Stimulated activated CD4-positive, alpha-beta T cell treated with anti-CD3 and anti-CD28 coated beads, Interleukin-2, amount 100 ng/mL, for 4 hours (primary cell): ENCODE results near the gene FFAR1.

Experiments used
- DNase-seq: peaks from one replicate; pipeline ENCODE4 v3.0.0-alpha.2; 2020; ENCODE audit warnings: low read depth

The FFAR1 gene, protein sequence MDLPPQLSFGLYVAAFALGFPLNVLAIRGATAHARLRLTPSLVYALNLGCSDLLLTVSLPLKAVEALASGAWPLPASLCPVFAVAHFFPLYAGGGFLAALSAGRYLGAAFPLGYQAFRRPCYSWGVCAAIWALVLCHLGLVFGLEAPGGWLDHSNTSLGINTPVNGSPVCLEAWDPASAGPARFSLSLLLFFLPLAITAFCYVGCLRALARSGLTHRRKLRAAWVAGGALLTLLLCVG (N-terminal part only)

DNA sequence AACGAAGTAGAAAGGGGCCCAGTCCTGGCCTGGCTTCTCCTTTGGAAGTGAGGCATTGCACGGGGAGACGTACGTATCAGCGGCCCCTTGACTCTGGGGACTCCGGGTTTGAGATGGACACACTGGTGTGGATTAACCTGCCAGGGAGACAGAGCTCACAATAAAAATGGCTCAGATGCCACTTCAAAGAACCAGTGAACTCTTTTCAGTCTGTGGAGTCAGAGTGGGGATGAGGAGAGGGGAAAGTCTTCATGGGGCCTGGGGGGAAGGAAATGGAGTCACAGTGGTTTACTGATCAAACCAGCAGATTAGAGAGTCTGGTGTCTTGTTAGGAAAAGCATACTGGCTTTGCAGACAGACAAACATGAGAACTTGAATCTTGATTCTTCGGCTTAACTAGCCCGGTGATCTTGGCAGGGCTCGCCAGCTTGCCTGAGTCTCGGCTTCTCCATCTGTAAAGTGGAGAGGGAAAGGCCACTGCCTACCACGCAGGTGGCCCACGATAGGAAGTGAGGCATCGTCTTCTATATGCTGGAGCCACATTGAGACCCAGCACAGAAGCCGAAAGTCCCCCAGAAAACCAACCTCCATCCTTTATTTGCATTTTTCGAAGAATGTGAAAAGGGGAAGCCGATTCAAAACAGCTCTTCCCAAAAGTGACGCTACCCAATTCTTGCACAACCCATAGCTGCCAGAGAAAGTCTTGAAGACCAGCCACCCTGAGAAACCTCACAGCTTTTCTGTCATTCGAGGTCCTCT lies at the start of gene FFAR1:
TSS of gene FFAR1 (plus strand) at position 732 of the 759 bp plus-strand sequence. CDS start 3,650 bp downstream, outside the sequence.
- no peak for DNase-seq

DNA sequence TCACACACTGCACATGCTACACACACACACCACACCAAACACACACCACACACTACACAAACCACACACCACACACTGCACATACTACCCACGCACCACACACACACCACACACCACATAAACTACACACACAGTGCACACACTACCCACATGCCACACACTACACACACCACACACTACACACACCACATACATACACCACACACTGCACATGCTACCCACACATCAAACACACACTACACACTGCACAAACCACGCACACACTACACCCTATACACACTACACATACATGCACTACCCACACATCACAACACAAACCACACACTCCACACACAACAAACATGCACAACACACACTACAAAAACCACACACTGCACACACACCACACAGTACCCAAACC lies 49.8 kb upstream of the FFAR1 start:
- DNase-seq, result no peak

DNA sequence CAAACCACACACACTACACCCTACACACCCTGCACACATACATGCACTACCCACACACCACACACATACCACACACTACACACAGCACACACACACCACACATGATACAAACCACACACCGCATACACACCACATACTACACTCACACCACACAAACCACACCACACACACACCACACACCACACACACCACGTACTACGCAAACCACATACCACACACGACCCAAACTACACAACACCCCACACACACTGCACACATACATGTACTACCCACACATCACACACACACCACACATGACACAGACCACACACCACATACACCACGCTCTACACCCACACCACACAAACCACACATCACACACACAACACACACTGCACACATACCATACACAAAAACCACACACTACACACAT lies 49.1 kb upstream of the FFAR1 start:
- DNase-seq, result no peak

DNA sequence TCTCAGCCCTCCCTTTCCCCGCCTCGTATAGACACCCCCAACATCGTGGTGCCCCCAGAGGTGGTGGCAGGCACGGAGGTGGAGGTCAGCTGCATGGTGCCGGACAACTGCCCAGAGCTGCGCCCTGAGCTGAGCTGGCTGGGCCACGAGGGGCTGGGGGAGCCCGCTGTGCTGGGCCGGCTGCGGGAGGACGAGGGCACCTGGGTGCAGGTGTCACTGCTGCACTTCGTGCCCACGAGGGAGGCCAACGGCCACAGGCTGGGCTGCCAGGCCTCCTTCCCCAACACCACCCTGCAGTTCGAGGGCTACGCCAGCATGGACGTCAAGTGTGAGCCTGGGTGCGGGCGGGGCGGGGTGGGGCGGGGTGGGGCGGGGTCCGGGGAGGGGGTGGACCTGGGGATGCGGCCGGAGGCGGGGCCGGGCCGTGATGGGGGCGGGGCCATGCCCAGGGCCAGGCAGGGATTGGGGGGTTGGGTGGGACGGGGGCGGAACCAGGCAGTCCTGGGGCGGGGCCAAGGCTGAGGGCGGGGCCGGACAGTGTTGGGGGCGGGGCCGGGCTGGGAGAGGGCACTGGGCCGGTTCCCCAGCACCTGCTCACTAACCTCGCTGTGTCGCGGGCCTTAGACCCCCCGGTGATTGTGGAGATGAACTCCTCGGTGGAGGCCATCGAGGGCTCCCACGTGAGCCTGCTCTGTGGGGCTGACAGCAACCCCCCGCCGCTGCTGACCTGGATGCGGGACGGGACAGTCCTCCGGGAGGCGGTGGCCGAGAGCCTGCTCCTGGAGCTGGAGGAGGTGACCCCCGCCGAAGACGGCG lies 48.0 kb upstream of the FFAR1 start:
- DNase-seq, result no peak

- no peak for DNase-seq
Observed at GRCh38 chr19:35300339-35300649, 47.4 kb upstream of the FFAR1 start.

- no peak for DNase-seq
Observed at GRCh38 chr19:35301961-35302360, 45.7 kb upstream of the FFAR1 start.

DNA sequence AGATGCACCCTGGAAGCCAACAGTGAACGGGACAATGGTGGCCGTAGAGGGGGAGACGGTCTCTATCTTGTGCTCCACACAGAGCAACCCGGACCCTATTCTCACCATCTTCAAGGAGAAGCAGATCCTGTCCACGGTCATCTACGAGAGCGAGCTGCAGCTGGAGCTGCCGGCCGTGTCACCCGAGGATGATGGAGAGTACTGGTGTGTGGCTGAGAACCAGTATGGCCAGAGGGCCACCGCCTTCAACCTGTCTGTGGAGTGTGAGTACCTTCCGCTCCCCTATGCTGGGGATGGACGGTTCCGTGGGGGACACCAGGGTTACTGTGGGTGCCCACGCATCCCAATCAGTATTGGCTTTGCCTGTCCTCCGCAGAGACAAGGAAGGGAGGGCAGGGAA lies 45.3 kb upstream of the FFAR1 start:
- no peak for DNase-seq

DNA sequence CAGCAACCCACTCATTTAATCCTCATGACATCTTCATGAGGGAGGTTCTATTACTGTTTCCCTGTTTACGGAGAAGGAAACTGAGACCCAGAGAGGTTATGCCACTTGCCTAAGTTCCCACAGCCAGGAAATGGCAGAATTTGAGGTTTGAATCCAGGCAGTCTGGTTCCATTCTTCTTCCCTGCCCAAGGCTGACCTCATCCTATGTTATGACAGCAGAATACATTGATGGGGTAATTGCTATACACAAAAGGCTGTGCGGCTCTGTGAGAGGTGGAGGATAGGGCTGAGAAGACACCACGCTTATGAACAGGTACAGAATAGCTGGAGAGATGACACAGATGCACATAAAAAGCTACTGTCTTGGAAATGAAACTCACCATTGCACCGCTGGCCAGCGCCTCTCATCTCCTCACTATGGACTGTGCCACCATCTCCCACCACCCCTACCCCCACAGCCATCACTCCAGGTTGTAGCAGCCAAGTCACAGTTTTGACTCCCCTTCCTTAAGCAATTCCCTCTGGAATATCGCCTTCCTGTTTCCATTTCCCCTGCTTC lies 44.3 kb upstream of the FFAR1 start:
- no peak for DNase-seq

DNA sequence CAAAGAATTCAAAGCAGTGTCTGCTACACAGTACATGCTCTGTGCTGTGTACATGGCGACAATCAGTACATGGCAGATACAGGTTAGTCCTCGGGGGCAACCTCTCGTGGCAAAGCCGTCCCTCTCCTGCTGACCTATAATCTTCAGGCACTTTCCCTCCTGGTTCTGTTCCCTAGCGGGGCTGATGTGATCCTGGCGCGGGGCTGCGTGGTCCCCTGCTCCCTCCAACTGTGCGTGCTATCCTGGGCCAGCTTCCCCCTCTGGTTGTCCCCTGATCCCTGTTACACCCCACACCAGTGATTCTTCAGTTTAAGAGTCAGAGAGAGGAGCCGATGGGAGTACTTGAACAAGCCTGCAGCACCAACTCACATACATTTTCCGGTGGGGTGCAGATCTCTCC lies 43.7 kb upstream of the FFAR1 start:
- no peak for DNase-seq

- no peak for DNase-seq
Observed at GRCh38 chr19:35305181-35305580, 42.5 kb upstream of the FFAR1 start.

DNA sequence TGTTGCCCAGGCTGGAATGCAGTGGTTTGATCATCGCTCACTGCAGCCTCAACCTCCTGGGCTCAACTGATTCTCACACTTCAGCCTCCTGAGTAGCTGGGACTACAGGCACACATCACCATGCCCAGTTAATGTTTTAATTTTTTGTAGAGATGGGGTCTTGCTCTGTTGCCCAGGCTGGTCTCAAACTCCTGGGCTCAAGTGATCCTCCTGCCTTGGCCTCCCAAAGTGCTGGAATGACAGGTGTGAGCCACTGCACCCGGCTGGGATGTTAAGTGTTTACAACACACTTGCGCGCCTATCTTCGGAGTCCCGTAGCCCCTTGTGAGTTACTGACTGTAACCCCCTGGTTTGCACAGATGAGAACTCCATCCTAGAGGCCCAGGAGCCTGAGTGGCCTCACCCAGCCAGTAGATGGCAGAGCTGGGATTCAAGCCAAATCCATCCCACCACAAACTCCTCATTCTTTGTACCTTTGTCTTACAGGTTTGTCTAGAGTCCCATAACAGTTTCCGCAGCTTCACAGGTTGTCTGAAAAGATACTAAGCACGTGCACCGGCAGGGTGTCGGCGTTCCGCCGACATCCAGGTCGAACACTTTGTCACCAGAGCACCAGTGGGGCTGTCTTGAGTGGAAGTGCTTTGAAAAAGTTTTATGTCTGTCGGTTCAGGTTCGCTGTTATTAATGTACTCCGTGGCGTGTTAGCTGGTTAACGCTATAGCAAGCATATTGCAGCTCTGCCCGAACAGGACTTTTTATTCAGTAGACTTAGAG lies 41.0 kb upstream of the FFAR1 start:
- no peak for DNase-seq

- DNase-seq, result no peak
Observed at GRCh38 chr19:35307931-35308330, 39.8 kb upstream of the FFAR1 start.

DNA sequence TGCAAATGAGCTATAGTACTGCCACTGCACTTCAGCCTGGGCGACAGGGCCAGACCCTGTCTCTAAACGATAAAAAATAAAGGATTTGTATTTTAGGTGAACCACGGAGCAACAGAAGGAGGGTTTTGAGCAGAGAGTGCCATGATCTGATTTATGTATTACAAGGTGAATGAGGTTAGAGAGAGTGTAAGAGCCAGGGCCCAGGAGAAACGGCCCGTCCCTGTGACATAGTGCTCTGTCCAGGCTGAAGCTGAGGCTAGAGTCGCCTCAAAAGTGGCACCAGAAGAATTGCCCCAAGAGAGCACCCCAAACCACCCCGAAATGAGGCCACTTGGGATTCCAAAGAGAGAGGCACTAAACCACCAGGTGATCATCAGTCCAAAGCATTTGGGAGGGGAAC lies 38.8 kb upstream of the FFAR1 start:
- no peak for DNase-seq

DNA sequence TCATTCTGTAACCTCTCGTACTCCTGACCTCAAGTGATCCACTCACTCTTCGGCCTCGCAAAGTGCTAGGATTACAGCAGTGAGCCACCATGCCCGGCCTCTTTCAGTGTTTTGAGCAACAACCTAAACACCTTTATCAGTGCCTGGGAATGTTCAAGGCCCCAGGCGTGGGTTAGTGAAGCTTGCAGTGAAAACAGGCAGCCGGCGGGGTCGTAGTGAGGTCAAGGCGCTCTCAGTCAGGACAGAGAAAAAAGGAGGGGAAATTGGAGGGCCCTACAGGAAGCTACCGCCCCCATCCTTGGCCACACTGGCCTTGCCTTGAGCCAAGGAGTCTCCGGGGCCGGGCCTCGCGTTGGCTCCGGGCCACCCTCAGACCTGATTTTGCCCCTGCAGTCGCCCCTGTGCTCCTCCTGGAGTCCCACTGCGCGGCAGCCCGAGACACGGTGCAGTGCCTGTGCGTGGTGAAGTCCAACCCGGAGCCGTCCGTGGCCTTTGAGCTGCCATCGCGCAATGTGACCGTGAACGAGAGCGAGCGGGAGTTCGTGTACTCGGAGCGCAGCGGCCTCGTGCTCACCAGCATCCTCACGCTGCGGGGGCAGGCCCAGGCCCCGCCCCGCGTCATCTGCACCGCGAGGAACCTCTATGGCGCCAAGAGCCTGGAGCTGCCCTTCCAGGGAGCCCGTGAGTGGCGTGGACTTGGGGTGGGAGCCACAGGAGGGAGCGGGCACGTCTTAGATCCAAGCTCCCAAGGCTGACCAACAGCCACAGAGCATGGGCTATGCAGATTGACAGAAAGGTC lies 38.0 kb upstream of the FFAR1 start:
- DNase-seq, result no peak

DNA sequence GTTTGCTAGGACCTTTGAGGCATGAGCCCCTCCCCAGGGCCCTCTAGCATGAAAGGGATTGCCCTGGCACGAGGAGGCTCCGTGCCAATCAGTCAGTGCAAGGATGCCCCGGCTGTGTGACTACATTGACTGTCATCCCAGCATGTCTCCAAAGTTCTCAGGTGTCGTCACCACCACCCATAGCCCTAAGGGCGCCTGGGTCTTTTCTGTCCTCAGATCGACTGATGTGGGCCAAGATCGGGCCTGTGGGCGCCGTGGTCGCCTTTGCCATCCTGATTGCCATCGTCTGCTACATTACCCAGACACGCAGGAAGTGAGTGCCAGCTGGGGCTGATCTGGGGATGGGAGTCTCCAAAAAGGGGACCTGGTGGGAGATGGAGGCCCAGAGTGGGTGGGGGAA lies 37.4 kb upstream of the FFAR1 start:
- no peak for DNase-seq

DNA sequence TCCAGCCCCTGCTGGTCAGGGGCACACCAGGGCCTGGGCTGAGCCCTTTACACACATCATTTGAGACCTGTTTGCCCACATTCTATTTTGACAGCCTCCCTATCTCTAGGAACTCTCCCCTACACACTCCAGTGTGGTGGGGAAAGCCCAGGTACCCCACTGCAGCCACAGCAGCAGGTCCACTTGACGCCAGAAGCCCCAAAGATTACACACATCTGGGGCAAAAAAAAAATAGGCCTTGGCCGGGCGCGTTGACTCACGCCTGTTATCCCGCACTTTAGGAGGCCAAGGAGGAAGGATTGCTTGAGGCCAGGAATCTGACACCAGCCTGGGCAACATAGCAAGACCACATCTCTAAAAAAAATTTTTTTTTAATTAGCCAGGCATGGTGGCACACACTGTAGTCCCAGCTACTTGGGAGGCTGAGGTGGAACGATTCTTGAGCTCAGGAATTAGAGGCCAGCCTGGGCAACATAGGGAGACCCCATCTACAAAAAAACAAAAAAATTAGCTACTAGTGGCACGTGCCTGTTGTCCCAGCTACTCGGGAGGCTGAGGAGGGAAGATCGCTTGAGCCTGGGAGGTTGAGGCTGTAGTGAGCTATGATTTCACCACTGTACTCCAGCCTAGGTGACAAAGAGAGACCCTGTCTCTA lies 36.8 kb upstream of the FFAR1 start:
- DNase-seq, result no peak

- no peak for DNase-seq
Observed at GRCh38 chr19:35311901-35312665, 35.6 kb upstream of the FFAR1 start.

GRCh38 chr19:35313587-35313986 lies 34.1 kb upstream of the FFAR1 start:
- DNase-seq, result no peak

- no peak for DNase-seq
Observed at GRCh38 chr19:35314031-35314430, 33.7 kb upstream of the FFAR1 start.
